ENCODE data around the gene PFKL.

PFKL gene

GRCh38 chr21:44350773-44351481 lies 51.1 kb downstream of the PFKL start:
- TF ChIP-seq MAX (IDR thresholded peaks at IDR 0.05; ENCODE audit: low read depth, low read length) = no peak
- no peak for TF ChIP-seq POLR2A (IDR thresholded peaks at IDR 0.05; ENCODE audit: extremely low read depth, insufficient read length)
- H3K4me3 ChIP-seq (ENCODE audit: low read depth, low read length) = no peak overlapping the region
- DNase-seq (ENCODE audit: low read depth) = no peak

DNA sequence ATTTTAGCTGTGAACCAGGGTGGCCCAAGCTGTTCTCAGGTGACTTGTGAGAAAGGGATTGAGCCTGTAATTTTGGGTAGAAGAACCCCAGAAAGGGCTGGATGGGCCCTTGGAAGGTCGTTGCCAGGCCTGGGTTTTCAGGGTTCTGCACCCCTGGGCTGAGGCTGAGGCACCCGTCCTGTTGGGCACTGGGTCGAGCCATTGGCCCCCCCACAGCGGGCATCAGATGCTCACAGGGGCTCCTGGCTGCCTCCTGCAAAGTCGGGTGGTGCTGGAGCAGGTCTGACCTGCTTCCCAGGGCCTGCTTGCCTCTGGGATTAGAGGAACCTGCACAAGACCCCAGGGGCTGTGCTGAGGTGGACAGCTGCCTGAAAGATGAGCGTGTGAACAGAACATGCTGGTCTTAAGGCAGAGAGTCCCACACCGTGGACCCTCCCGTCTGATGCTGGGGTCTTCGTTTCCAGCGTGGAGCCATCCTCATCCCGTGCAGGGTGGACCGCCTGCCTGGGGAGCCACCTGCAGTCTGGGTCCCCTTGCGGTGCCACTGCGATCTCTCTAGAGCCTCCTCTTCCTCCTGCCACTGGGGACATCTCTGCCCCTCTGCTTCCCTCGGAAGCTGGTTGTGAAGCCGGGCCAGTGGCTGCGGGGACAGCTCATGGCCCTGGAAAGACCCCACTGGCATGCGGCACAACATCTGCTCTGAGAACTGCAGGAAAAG lies 51.8 kb downstream of the PFKL start:
- TF ChIP-seq MYC (IDR thresholded peaks at IDR 0.05; ENCODE audit: low read depth, low read length) = no peak
- TF ChIP-seq POLR2A (IDR thresholded peaks at IDR 0.05; ENCODE audit: extremely low read depth, insufficient read length) = no peak
- no peak for TF ChIP-seq MAX (IDR thresholded peaks at IDR 0.05; ENCODE audit: low read depth, low read length)
- no peak for TF ChIP-seq CTCF (IDR thresholded peaks at IDR 0.05; ENCODE audit: low read depth, low read length)
- DNase-seq (ENCODE audit: low read depth) = no peak
- H3K4me3 ChIP-seq (ENCODE audit: low read depth, low read length) = no peak overlapping the region

GRCh38 chr21:44352253-44352860 lies 52.5 kb downstream of the PFKL start:
- peak; percentile 45 for DNase-seq (ENCODE audit: low read depth)
- TF ChIP-seq MYC (IDR thresholded peaks at IDR 0.05; ENCODE audit: low read depth, low read length) (no peak), MAX (IDR thresholded peaks at IDR 0.05; ENCODE audit: low read depth, low read length) (no peak), POLR2A (IDR thresholded peaks at IDR 0.05; ENCODE audit: extremely low read depth, insufficient read length) (no peak), CTCF (IDR thresholded peaks at IDR 0.05; ENCODE audit: low read depth, low read length) (no peak)
- H3K4me3 ChIP-seq (ENCODE audit: low read depth, low read length) = peak overlapping the region; percentile 93

DNA sequence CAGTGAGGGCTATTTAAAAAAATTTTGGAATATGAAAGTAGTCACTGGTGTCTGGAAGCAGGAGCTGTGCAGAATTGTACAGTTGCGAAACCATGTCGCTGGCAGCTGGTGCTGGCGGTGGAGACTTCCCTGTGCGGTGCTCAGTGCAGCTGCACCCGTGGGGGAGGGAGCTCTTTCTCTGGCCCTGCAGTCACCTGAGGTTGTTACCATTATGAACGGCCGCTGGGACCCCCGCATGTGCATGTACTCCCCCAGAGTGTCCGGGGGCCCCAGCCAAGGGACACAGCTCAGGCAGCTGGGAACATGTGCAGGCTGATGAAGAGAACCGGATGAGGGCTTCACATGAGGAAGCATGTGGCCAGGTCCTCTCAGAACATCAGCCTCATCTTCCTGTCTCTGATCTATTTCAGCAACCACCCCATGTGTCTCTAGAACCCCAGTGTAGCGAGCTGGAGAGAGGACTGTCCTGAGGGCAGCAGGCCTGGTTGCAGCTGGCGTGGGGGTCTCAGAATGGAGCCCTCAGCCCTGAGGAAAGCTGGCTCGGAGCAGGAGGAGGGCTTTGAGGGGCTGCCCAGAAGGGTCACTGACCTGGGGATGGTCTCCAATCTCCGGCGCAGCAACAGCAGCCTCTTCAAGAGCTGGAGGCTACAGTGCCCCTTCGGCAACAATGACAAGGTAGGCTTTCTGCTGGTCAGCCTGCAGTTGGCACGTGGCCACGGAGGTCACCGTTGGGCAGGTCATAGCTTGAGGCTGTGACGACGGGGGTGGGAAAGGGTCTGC lies 53.5 kb downstream of the PFKL start, which contains the start of gene TRPM2:
TSS of gene TRPM2 (plus strand) at position 431 of the 780 bp plus-strand sequence. CDS start at position 511, 80 bp downstream.
- H3K4me3 ChIP-seq (ENCODE audit: low read depth, low read length) = peak within 1 kb of the TSS; percentile 93
- DNase-seq (ENCODE audit: low read depth) = peak; percentile 97
- no peak for TF ChIP-seq CTCF (IDR thresholded peaks at IDR 0.05; ENCODE audit: low read depth, low read length)
- peak; percentile 100 for TF ChIP-seq MYC (IDR thresholded peaks at IDR 0.05; ENCODE audit: low read depth, low read length)
- peak; percentile 61 for TF ChIP-seq POLR2A (IDR thresholded peaks at IDR 0.05; ENCODE audit: extremely low read depth, insufficient read length)
- TF ChIP-seq MAX (IDR thresholded peaks at IDR 0.05; ENCODE audit: low read depth, low read length) = peak; percentile 98

GRCh38 chr21:44354001-44354405 lies 54.1 kb downstream of the PFKL start:
- peak; percentile 95 for TF ChIP-seq MAX (IDR thresholded peaks at IDR 0.05; ENCODE audit: low read depth, low read length)
- peak; percentile 91 for TF ChIP-seq MYC (IDR thresholded peaks at IDR 0.05; ENCODE audit: low read depth, low read length)
- TF ChIP-seq POLR2A (IDR thresholded peaks at IDR 0.05; ENCODE audit: extremely low read depth, insufficient read length) = peak; percentile 53
- no peak for TF ChIP-seq CTCF (IDR thresholded peaks at IDR 0.05; ENCODE audit: low read depth, low read length)
- peak; percentile 95 for DNase-seq (ENCODE audit: low read depth)

More at GRCh38 chr21:44354001-44354405, 54.1 kb downstream of the PFKL start:
- H3K4me3 ChIP-seq (ENCODE audit: low read depth, low read length) = peak overlapping the region; percentile 93

All from NB4 (cell line).